Fibroblast of lung (primary cell): ENCODE results near the gene TFAP2E. TPM values are rescaled to one million over a fixed set of nuclear protein-coding genes. Genes with fewer than 3 reads are reported as not detected.

Experiments used
- DNase-seq, 2 donors: peaks; one replicate each; pipeline versions ENCODE4 v3.0.0 to v3.0.0-alpha.2; 2010; ENCODE audit warnings: low read depth in 2 of 2
- H2AFZ ChIP-seq: 2 replicates; pipeline ENCODE4 v1.5.1; 2012; ENCODE audit warnings: low read length, control low read depth, inconsistent platforms
- H3K27ac ChIP-seq: 2 replicates; pipeline ENCODE4 v1.5.1; 2011; ENCODE audit warnings: low read length, control low read depth; ENCODE audit not compliant: insufficient read depth
- H3K27me3 ChIP-seq: 2 replicates; pipeline ENCODE4 v1.5.1; 2011; ENCODE audit warnings: mild to moderate bottlenecking, low read length; ENCODE audit not compliant: control insufficient read depth, insufficient read depth
- H3K36me3 ChIP-seq: 2 replicates; pipeline ENCODE4 v1.5.1; 2011; ENCODE audit warnings: low read length; ENCODE audit not compliant: control insufficient read depth, insufficient read depth
- H3K4me1 ChIP-seq: 2 replicates; pipeline ENCODE4 v1.5.1; 2011; ENCODE audit warnings: low read length; ENCODE audit not compliant: control insufficient read depth, insufficient read depth; ENCODE audit errors: extremely low read depth
- H3K4me2 ChIP-seq: 2 replicates; pipeline ENCODE4 v1.5.1; 2011; ENCODE audit warnings: low read length, control low read depth; ENCODE audit not compliant: insufficient read depth; ENCODE audit errors: extremely low read depth
- H3K4me3 ChIP-seq, 4 experiments: fragments of 200-600 bp in 1 of 4; sonication (generic) in 1 of 4; replicated peaks in 1 of 4; 2 replicates each; pipeline ENCODE4 v1.5.1; 2011 to 2016; ENCODE audit warnings: low read length in 4 of 4, low read depth in 3 of 4, mild to moderate bottlenecking in 3 of 4, control low read depth in 2 of 4, inconsistent platforms in 1 of 4, mixed read lengths in 1 of 4; ENCODE audit not compliant: insufficient read depth in 1 of 4; ENCODE audit errors: control extremely low read depth in 1 of 4
- H3K79me2 ChIP-seq: 2 replicates; pipeline ENCODE4 v1.5.1; 2012; ENCODE audit warnings: mild to moderate bottlenecking, low read length, inconsistent platforms; ENCODE audit not compliant: control insufficient read depth, insufficient read depth
- H3K9ac ChIP-seq: 2 replicates; pipeline ENCODE4 v1.5.1; 2011; ENCODE audit warnings: mild to moderate bottlenecking, low read length, control low read depth; ENCODE audit not compliant: insufficient read depth
- H3K9me3 ChIP-seq: 2 replicates; pipeline ENCODE4 v1.5.1; 2012; ENCODE audit warnings: low read depth, low read length; ENCODE audit not compliant: control insufficient read depth, insufficient read depth
- H4K20me1 ChIP-seq: 2 replicates; pipeline ENCODE4 v1.5.1; 2011; ENCODE audit warnings: low read length; ENCODE audit not compliant: control insufficient read depth, insufficient read depth; ENCODE audit errors: extremely low read depth
- EZH2 ChIP-seq: IDR thresholded peaks from 2 replicates; pipeline ENCODE4 v1.5.1; 2012; ENCODE audit warnings: low read length, control low read depth, mild to moderate bottlenecking; ENCODE audit errors: missing control alignments
- polyA plus RNA-seq, 2 donors: library from polyadenylated mRNA; depleted of rRNA in 1 of 2; stranded (reverse) in 1 of 2; unstranded in 1 of 2; fragments of >200 nt; gene quantifications; 2 replicates each; pipeline ENCODE4 v1.2.1, GENCODE V29; 2011 to 2012; ENCODE audit warnings: missing spikeins in 1 of 2
- total RNA-seq: library from RNA; depleted of rRNA; stranded (reverse); fragments of >200 nt; gene quantifications from 2 replicates; pipeline ENCODE4 v1.2.1, GENCODE V29; 2014
- TF ChIP-seq, protein P1 (sequence below), 2 donors: IDR thresholded peaks in 1 of 2; conservative IDR thresholded peaks in 1 of 2; 1 replicate in 1 of 2; 2 replicates in 1 of 2; pipeline ENCODE4 v1.5.1; 2011 to 2012; ENCODE audit warnings: low read length in 2 of 2, control low read depth in 1 of 2, inconsistent platforms in 1 of 2, low read depth in 1 of 2, mild to moderate bottlenecking in 1 of 2

Gene TFAP2E
- total and polyA plus RNA-seq, 2 donors (not counting 1 experiment from before 2014, with no cell fraction given): 0.17 to 0.83 TPM

DNA sequence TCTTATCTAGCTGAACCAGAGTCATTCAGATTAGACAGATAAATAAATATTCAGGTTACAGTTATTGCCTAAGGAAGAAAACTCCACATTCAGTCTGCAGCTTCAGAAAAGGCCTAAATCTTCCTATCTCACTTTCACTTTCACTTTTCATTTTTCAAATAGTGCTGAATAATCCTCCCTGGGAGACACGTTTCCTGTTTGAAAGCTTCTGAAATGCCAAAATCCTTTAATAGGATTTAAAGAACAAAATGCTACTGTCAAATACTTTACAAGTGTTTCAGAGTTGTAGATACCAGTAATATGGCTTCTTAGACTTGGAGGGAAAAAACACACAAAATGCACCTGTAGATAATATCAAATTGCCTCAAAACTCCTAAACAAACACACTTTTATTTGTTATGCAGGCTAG lies 64.3 kb downstream of the TFAP2E start:
- Histone ChIP-seq H3K4me2 (peak overlapping the region; percentile 93), H3K27me3 (no peaks in the 10 kb centered on the region), H4K20me1 (no peaks in the 10 kb centered on the region), H3K27ac (peak overlapping the region; percentile 62), H3K9ac (peak overlapping the region; percentile 39), H3K4me1 (peaks cover 2% of the 10 kb centered on the region), H3K9me3 (no peaks in the 10 kb centered on the region), H3K36me3 (no peaks in the 10 kb centered on the region), H3K4me3 (peak overlapping the region; percentile 32 to 73 (median 60)), H2AFZ (no peak overlapping the region), H3K79me2 (peaks cover 63% of the 10 kb centered on the region)
- DNase-seq: peak; percentile 57 to 62
- TF ChIP-seq, protein P1, sequence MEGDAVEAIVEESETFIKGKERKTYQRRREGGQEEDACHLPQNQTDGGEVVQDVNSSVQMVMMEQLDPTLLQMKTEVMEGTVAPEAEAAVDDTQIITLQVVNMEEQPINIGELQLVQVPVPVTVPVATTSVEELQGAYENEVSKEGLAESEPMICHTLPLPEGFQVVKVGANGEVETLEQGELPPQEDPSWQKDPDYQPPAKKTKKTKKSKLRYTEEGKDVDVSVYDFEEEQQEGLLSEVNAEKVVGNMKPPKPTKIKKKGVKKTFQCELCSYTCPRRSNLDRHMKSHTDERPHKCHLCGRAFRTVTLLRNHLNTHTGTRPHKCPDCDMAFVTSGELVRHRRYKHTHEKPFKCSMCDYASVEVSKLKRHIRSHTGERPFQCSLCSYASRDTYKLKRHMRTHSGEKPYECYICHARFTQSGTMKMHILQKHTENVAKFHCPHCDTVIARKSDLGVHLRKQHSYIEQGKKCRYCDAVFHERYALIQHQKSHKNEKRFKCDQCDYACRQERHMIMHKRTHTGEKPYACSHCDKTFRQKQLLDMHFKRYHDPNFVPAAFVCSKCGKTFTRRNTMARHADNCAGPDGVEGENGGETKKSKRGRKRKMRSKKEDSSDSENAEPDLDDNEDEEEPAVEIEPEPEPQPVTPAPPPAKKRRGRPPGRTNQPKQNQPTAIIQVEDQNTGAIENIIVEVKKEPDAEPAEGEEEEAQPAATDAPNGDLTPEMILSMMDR (conservative IDR thresholded peaks at IDR 0.05 in 1 of 2, IDR thresholded peaks at IDR 0.05 in 1 of 2; ENCODE audit: low read depth in 1 of 2, low read length in 2 of 2): no peak
- no peak for TF ChIP-seq EZH2

DNA sequence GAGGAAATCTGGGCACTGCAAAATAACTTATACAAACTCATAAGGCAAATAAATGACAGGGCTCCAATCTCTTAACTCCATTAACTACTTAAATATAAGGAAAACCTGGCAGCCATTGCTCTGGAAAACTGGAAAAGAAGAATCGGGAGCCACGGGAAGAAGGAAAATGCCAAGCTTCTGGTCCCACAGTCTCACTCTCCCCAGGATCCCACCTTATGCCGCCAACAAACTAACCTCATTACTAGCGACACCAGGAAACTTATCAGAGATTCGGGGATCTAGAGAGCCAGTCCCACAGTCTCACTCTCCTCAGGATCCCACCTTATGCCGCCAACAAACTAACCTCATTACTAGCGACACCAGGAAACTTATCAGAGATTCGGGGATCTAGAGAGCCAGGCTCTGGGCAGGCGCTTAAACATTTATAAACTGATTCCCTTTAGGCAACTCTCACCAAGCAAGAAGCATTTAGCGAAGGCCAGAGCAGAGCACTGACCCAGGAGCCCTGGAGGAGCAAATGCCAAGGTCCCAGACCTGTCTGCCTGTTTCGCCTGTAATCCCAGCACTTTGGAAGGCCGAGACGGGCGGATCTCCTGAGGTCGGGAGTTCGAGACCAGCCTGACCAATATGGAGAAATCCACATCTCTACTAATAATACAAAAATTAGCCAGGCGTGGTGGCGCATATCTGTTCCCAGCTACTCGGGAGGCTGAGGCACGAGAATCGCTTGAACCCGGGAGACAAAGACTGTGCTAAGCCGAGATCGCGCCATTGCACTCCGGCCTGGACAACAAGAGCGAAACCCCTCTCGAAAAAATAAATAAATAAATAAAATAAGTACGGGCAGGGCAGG lies 67.5 kb downstream of the TFAP2E start:
- H4K20me1 ChIP-seq: no peaks in the 10 kb centered on the region
- TF ChIP-seq EZH2: no peak
- TF ChIP-seq, protein P1 (conservative IDR thresholded peaks at IDR 0.05 in 1 of 2, IDR thresholded peaks at IDR 0.05 in 1 of 2; ENCODE audit: low read depth in 1 of 2, low read length in 2 of 2): no peak
- H3K9me3 ChIP-seq: no peaks in the 10 kb centered on the region
- H3K79me2 ChIP-seq: peaks cover 55% of the 10 kb centered on the region
- DNase-seq: no peak
- H3K4me3 ChIP-seq: peak overlapping the region; percentile 66 to 94 (median 88)
- peaks cover 2% of the 10 kb centered on the region for H3K4me1 ChIP-seq
- H2AFZ ChIP-seq: no peak overlapping the region
- peak overlapping the region; percentile 82 for H3K4me2 ChIP-seq
- H3K27ac ChIP-seq: peak overlapping the region; percentile 80
- peaks cover 6% of the 10 kb centered on the region for H3K27me3 ChIP-seq
- H3K36me3 ChIP-seq: no peaks in the 10 kb centered on the region
- peak overlapping the region; percentile 69 for H3K9ac ChIP-seq

DNA sequence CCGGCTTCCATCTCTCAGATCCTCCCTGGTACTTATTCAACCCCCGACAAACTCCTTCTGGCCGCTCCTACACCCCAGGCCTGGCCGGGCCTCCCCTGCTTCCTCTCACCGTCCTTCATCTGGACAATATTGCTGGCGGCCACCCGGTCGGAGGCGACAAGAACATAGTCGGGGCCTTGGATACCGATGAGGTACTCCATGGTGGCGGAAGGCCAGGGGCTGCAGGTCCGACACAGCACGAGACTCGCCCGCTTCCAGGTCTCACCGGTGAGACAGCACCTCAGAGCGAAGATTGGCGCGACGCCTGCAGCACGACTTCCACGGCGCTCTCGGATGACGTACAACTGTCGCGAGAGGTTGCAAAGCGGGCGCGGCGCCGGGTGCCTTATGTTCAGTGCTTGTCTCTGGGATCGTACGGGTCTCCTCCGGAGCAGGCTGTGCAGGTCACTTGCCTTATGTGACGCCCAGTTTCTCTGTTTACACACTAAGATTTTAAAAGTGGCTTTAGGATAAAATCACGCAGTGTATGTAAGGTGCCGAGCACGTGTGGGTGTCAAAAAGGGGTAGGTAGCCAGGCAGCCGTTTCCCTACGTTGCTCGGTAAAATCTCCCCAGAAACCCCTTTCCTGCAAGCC lies 68.2 kb downstream of the TFAP2E start, which contains the start of gene PSMB2:
Gene PSMB2 (minus strand): TSS at position 294 of the 634 bp plus-strand sequence. CDS start 94 bp downstream, at position 200.
- peak; percentile 93 to 95 for DNase-seq
- H3K27ac ChIP-seq: peak within 1 kb of the TSS; percentile 80
- peak within 1 kb of the TSS; percentile 92 for H3K4me2 ChIP-seq
- peak within 1 kb of the TSS; percentile 69 for H3K9ac ChIP-seq
- H3K27me3 ChIP-seq: peaks cover 10% of the 10 kb centered on the region
- TF ChIP-seq, protein P1 (conservative IDR thresholded peaks at IDR 0.05 in 1 of 2, IDR thresholded peaks at IDR 0.05 in 1 of 2; ENCODE audit: low read depth in 1 of 2, low read length in 2 of 2): no peak
- no peak for TF ChIP-seq EZH2
- no peaks in the 10 kb centered on the region for H3K9me3 ChIP-seq
- peak within 1 kb of the TSS; percentile 66 to 94 (median 88) for H3K4me3 ChIP-seq
- H3K79me2 ChIP-seq: peaks cover 49% of the 10 kb centered on the region
- H2AFZ ChIP-seq: peak within 1 kb of the TSS; percentile 90
- H3K4me1 ChIP-seq: peaks cover 2% of the 10 kb centered on the region
- no peaks in the 10 kb centered on the region for H4K20me1 ChIP-seq
- H3K36me3 ChIP-seq: no peaks in the 10 kb centered on the region
